Stomach (tissue), 4 donors: ENCODE results near the gene GMEB2.

ENCODE experiments used
- CTCF ChIP-seq, 7 experiments: fragments of 450-650 bp in 4 of 7; fragments of 200-600 bp in 3 of 7; sonication (generic) in 3 of 7; IDR thresholded peaks; one replicate each; pipeline ENCODE4 v1.5.1; 2016 to 2019; ENCODE audit warnings: antibody characterized with exemption in 7 of 7, control low read depth in 2 of 7, mild to moderate bottlenecking in 1 of 7
- POLR2A ChIP-seq, 4 donors: fragments of 450-650 bp; IDR thresholded peaks; one replicate each; pipeline ENCODE4 v1.6.1; 2016; ENCODE audit warnings: antibody characterized with exemption in 4 of 4, control low read depth in 2 of 4, mild to moderate bottlenecking in 1 of 4, moderate library complexity in 1 of 4
- POLR2AphosphoS5 ChIP-seq, 3 donors: sonication (generic); formaldehyde crosslinking; IDR thresholded peaks; one replicate each; pipeline ENCODE4 v1.6.1; 2016; ENCODE audit warnings: antibody characterized with exemption in 3 of 3

- TF ChIP-seq CTCF (IDR thresholded peaks at IDR 0.05) (no peak), POLR2A (IDR thresholded peaks at IDR 0.05) (no peak), POLR2AphosphoS5 (IDR thresholded peaks at IDR 0.05) (no peak)
Measured at GRCh38 chr20:63594043-63594561, 32.8 kb downstream of the GMEB2 start.
